ENCODE measurements around the gene PPP2R3C.
"Not testable (repeated sequence)": the region's sequence is repeated elsewhere in the genome, so short reads cannot be mapped to it uniquely, and the experiment has no call there.

Gene PPP2R3C

DNA sequence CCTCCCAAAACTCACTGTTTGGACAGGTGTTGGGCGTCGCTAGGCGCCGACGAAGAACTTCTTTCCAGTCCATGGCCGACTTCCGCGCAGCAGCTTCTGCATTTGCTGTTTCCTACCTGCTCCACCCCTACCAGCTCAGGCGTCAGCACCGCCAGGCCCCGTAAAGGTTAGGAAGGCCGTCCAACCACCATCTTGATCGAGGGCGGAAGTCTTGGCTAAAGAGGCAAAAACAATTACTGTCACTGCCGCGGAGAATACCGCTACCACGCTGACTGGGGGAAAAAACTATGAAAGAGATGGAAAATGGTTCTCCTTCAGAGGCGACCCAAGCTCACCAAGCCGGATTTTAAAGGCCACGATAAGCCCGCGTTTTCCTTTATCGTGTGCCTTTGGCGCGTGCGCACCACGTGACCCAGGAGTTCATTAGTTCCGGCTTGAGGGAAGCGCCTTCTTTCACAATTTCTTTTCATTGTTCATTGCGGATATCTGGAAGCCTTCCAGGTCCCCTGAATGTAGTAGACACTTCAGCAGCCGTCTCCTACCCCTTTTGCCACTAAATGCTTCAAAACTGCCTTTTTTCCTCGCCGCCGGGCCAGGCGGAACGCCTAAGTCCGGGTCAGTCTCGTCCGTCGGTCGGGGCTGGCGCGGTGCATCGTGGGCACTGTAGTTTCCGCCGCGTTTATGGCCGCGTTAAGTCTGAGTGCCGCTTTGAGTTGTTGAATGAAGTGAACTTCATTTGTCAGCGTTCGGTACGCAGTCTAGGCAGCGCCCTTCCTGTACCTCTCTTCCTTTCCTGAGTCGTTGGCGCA lies at the start of gene PPP2R3C, which contains the start of gene PRORP:
PPP2R3C (minus strand) TSS at position 104 of the 809 bp plus-strand sequence; CDS start at position 73, 31 bp downstream.
PRORP (plus strand) TSS at position 666 of the 809 bp plus-strand sequence. CDS start 694 bp downstream, outside the sequence.
- no peaks in the 10 kb centered on the region for H3K9me3 Mint-ChIP-seq
- H3K4me1 Mint-ChIP-seq = peaks cover 57% of the 10 kb centered on the region
- DNase-seq (ENCODE audit: low spot score in 2 of 2) (peak; percentile 81 to 84), ATAC-seq (replicated peaks; ENCODE audit: extremely low read depth, poor library complexity, severe bottlenecking) (peak; percentile 90)
- peak within 1 kb of the TSS; percentile 97 for H3K4me3 Mint-ChIP-seq
- H3K27me3 Mint-ChIP-seq = no peaks in the 10 kb centered on the region
- peaks cover 38% of the 10 kb centered on the region for H3K36me3 Mint-ChIP-seq (ENCODE audit: insufficient read depth)
- peak within 1 kb of the TSS; percentile 99 for H3K27ac Mint-ChIP-seq (ENCODE audit: low read depth)

DNA sequence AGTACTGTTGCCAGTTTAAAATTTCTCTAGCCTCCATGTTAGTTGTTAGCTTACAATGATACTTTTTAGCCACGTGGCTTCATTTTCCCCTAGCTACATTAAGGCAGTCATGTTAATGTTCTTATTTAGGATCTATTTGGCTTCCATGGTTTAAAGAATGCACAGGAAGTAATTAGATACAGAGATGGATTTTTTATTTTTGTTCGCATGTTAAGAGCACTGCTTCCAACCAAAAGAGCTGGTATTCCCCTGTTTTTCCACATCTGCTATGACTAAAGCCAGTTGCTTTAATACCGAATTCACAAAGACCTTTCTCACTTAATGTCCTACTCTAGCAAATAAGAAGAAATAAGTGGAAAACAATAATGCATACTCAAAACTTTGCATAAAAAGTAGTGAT lies 45.7 kb upstream of the PPP2R3C start:
- no peak overlapping the region for H3K27ac Mint-ChIP-seq (ENCODE audit: low read depth)
- H3K9me3 Mint-ChIP-seq = no peaks in the 10 kb centered on the region
- no peak overlapping the region for H3K4me3 Mint-ChIP-seq
- no peaks in the 10 kb centered on the region for H3K27me3 Mint-ChIP-seq
- ATAC-seq (replicated peaks; ENCODE audit: extremely low read depth, poor library complexity, severe bottlenecking) (no peak), DNase-seq (ENCODE audit: low spot score in 2 of 2) (no peak)
- peaks cover 9% of the 10 kb centered on the region for H3K36me3 Mint-ChIP-seq (ENCODE audit: insufficient read depth)
- H3K4me1 Mint-ChIP-seq = peaks cover 22% of the 10 kb centered on the region

DNA sequence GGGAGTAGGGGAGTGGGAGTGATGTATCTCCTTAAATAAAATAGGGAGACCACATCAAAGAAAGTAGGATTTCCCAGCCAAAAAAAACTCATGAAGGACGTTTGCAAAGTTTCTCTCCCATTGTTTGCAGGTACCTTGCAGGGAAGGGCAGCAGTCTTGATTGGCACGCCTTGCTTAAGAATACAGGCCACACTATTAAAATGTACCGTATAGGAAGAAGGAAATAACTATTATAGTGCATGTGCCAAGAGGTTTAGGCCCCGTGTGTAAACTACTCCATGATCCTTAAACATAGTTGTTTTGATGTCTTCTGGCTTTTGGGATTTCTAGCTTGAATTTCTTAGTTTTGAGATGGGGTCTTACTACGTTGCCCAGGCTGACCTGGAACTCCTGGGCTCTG lies 43.1 kb upstream of the PPP2R3C start:
- no peak overlapping the region for H3K4me3 Mint-ChIP-seq
- peaks cover 10% of the 10 kb centered on the region for H3K36me3 Mint-ChIP-seq (ENCODE audit: insufficient read depth)
- no peaks in the 10 kb centered on the region for H3K27me3 Mint-ChIP-seq
- ATAC-seq (replicated peaks; ENCODE audit: extremely low read depth, poor library complexity, severe bottlenecking) (no peak), DNase-seq (ENCODE audit: low spot score in 2 of 2) (no peak)
- H3K9me3 Mint-ChIP-seq = no peaks in the 10 kb centered on the region
- H3K27ac Mint-ChIP-seq (ENCODE audit: low read depth) = no peak overlapping the region
- H3K4me1 Mint-ChIP-seq = peaks cover 38% of the 10 kb centered on the region

DNA sequence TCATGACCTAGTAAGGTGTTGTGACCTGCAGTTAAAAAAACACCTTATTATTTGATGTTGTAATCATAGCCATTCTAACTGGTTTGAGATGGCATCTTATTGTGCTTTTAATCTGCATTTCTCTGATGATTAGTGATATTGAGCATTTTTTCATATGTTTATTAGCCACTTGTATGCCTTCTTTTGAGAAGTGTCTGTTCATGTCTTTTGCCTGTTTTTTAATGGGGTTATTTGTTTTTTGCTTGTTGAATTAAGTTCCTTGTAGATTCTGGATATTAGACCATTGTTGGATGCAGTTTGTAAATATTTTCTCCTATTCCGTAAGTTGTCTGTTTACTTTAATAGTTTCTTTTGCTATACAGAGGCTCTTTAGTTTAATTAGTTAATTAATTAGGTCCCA lies 41.6 kb upstream of the PPP2R3C start:
- H3K4me1 Mint-ChIP-seq = peaks cover 43% of the 10 kb centered on the region
- no peaks in the 10 kb centered on the region for H3K9me3 Mint-ChIP-seq
- H3K36me3 Mint-ChIP-seq (ENCODE audit: insufficient read depth) = peaks cover 15% of the 10 kb centered on the region
- ATAC-seq (replicated peaks; ENCODE audit: extremely low read depth, poor library complexity, severe bottlenecking) (no peak), DNase-seq (ENCODE audit: low spot score in 2 of 2) (no peak)
- H3K27ac Mint-ChIP-seq (ENCODE audit: low read depth) = no peak overlapping the region
- no peak overlapping the region for H3K4me3 Mint-ChIP-seq
- no peaks in the 10 kb centered on the region for H3K27me3 Mint-ChIP-seq

DNA sequence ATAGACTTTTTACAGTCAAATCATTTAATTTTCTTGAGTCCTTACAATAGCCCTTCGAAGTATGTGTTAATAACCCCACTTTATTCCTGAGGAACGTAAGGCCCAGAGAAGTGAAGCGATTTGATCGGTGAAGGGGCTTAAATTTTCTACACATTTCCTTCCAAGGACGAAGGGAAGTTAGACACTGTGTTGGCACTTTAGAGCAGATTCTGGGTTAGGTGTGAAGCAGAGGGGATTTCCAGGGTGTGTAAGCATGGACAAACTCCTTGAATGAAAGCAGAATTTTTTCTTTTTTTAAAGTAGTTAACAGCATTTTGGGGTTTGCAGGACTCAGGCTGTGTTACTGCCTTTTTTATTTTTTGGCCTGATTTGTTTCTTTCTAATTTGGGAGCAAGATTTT lies 39.4 kb upstream of the PPP2R3C start:
- Mint-ChIP-seq H3K4me3 (no peak overlapping the region), H3K36me3 (ENCODE audit: insufficient read depth) (peaks cover 16% of the 10 kb centered on the region), H3K27ac (ENCODE audit: low read depth) (peak overlapping the region; percentile 72), H3K27me3 (no peaks in the 10 kb centered on the region), H3K4me1 (peaks cover 52% of the 10 kb centered on the region), H3K9me3 (no peaks in the 10 kb centered on the region)
- ATAC-seq (replicated peaks; ENCODE audit: extremely low read depth, poor library complexity, severe bottlenecking) (peak; percentile 89), DNase-seq (ENCODE audit: low spot score in 2 of 2) (no peak)

DNA sequence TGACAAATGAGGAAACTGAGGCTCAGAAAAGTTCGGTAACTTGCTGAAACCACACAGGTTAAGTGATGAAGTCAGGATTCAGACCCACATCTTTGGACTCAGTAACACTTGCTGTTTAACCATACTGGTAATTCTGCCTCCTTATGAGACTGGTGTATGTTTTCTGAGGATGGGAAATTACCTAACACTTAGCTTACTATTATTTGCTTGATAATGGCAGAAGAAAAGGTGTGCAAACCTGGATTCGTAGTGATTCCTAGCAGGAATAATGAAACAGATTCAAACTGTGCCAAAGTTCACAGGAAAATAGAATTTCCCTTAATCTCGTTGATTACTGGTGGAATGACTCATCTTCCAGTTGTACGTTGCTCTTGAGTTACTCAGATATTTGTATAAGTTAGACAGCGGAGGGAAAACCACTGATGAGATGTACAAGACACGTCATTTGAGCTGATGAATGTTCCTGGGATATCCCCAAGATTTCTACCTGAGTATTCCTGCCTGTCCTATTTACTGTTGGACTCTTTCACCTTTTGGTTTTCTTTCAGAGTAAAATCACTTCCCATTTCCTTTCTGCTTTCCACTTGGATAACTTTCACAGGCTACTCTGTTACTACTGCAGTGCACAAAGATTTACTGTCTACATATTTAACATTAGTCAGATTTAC lies 38.1 kb upstream of the PPP2R3C start:
- Mint-ChIP-seq H3K27ac (ENCODE audit: low read depth) (peak overlapping the region; percentile 72), H3K36me3 (ENCODE audit: insufficient read depth) (peaks cover 16% of the 10 kb centered on the region), H3K9me3 (no peaks in the 10 kb centered on the region), H3K27me3 (no peaks in the 10 kb centered on the region), H3K4me3 (no peak overlapping the region), H3K4me1 (peaks cover 54% of the 10 kb centered on the region)
- DNase-seq (ENCODE audit: low spot score in 2 of 2) (no peak), ATAC-seq (replicated peaks; ENCODE audit: extremely low read depth, poor library complexity, severe bottlenecking) (no peak)

DNA sequence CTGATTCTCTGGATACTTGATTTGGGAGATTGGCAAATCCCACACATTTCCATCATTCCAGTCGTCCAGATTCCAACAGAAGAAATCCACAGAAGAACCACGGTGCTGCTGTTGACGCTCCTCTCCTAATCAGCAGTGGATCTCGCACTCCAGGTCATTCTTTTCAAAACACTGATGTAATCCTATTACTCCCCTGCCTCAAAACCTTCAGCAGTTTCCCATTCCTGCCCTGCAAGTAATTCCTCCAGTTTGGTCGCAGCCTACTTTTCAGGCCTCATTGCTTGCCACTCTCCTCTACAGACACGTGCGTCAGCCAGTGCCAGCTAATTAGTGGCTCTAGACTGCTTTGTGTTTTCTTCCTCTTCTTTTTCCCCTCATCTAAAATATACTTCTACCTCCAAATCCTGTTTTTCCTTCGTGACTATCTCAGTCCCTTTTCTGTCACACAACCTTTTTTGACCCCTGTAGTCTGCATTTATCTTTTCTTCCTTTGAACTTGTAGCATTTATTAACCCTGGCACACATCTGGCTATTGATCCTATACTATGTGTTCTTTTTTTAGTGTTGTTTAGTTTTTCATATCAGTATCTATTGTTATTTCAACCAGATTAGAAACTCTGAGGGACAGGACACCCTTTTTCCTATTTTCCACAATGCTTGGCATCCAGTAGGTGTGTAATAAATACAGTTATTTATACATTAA lies 37.3 kb upstream of the PPP2R3C start:
- Mint-ChIP-seq H3K4me1 (peaks cover 56% of the 10 kb centered on the region), H3K9me3 (no peaks in the 10 kb centered on the region), H3K36me3 (ENCODE audit: insufficient read depth) (peaks cover 14% of the 10 kb centered on the region), H3K4me3 (no peak overlapping the region), H3K27ac (ENCODE audit: low read depth) (peak overlapping the region; percentile 11), H3K27me3 (no peaks in the 10 kb centered on the region)
- ATAC-seq (replicated peaks; ENCODE audit: extremely low read depth, poor library complexity, severe bottlenecking) = no peak
- DNase-seq (ENCODE audit: low spot score in 2 of 2) = no peak

DNA sequence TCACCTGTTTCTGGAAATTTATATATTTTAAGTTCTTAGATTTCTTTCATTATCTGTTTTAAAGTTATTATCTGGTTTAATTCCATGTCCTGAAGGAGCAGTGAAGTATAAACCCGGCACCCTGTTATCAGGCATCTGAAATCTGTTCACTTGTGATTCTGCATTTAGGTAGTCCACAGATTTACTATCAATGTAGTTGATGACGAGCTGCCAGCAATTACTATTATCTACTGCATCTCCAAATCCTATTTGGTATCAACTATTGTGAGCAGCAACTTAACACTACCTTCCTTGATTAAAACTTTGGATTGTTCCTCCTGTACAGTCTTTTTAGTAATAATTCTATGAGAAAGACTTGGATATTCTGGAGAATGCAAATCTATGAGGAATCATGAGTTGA lies 36.7 kb upstream of the PPP2R3C start:
- H3K36me3 Mint-ChIP-seq (ENCODE audit: insufficient read depth) = peaks cover 13% of the 10 kb centered on the region
- H3K27me3 Mint-ChIP-seq = no peaks in the 10 kb centered on the region
- peak overlapping the region; percentile 15 for H3K27ac Mint-ChIP-seq (ENCODE audit: low read depth)
- DNase-seq (ENCODE audit: low spot score in 2 of 2) = no peak
- no peak for ATAC-seq (replicated peaks; ENCODE audit: extremely low read depth, poor library complexity, severe bottlenecking)
- no peak overlapping the region for H3K4me3 Mint-ChIP-seq
- peaks cover 60% of the 10 kb centered on the region for H3K4me1 Mint-ChIP-seq
- no peaks in the 10 kb centered on the region for H3K9me3 Mint-ChIP-seq

DNA sequence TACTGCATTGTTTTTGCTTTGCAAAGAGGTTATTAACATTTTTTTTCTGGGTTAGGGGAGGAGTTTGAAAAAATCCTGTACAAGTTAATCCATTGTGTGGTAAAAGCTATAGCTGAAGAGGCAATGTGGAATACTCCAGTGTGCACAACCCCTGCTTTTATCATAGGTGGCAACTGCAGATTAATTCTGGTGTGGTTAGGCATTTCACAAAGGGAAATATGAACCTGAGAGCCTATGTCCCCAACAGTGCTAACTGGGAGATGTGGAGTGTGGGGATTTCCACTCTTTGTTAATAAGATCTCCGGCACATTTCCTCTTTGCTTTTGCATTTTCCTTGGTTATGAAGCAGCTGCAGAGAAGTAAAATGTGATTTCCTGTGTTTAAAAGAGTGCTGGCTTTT lies 34.2 kb upstream of the PPP2R3C start:
- Mint-ChIP-seq H3K27ac (ENCODE audit: low read depth) (peak overlapping the region; percentile 55), H3K4me1 (peaks cover 44% of the 10 kb centered on the region), H3K36me3 (ENCODE audit: insufficient read depth) (peaks cover 15% of the 10 kb centered on the region), H3K4me3 (no peak overlapping the region), H3K27me3 (no peaks in the 10 kb centered on the region), H3K9me3 (no peaks in the 10 kb centered on the region)
- ATAC-seq (replicated peaks; ENCODE audit: extremely low read depth, poor library complexity, severe bottlenecking) (no peak), DNase-seq (ENCODE audit: low spot score in 2 of 2) (no peak)

DNA sequence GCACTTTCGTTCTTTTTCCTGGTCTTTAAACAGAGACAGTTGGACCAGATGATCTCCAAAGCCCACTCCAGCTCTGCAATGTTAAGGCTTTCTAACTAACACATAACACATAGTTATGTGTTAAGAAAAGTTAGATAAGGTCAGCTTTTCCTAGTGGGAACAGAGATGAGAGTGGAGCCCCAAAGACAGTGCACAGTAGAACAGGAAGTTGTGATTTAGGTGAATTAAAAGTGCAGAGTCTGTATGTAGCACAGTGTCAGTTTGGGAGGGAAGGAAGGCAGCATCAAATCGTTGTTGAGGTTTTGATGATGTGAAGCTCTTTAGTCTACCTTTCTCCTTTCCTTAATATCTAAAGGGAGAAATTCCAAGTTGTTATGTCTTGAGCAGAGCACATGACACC lies 32.2 kb upstream of the PPP2R3C start:
- Mint-ChIP-seq H3K4me3 (no peak overlapping the region), H3K36me3 (ENCODE audit: insufficient read depth) (peaks cover 22% of the 10 kb centered on the region)

DNA sequence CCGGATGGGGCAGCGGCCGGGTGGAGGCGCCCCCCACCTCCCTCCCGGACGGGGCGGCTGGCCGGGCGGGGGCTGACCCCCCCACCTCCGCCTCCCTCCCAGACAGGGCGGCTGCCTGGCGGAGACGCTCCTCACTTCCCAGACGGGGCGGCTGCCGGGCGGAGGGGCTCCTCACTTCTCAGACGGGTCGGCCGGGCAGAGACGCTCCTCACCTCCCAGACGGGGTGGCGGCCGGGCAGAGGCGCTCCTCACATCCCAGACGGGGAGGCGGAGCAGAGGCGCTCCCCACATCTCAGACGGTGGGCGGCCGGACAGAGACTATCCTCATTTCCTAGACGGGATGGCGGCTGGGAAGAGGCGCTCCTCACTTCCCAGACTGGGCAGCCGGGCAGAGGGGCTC lies 30.7 kb upstream of the PPP2R3C start:
- DNase-seq (ENCODE audit: low spot score in 2 of 2); H3K4me3 Mint-ChIP-seq; H3K27ac Mint-ChIP-seq (ENCODE audit: low read depth); H3K9me3 Mint-ChIP-seq; H3K27me3 Mint-ChIP-seq; ATAC-seq (replicated peaks; ENCODE audit: extremely low read depth, poor library complexity, severe bottlenecking): not testable (repeated sequence)
- peaks cover 22% of the 10 kb centered on the region for H3K36me3 Mint-ChIP-seq (ENCODE audit: insufficient read depth)
- H3K4me1 Mint-ChIP-seq = peaks cover 23% of the 10 kb centered on the region

More for the DNA sequence above, 32.2 kb upstream of the PPP2R3C start:
- peak overlapping the region; percentile 24 for H3K27ac Mint-ChIP-seq (ENCODE audit: low read depth)
- H3K4me1 Mint-ChIP-seq = peaks cover 26% of the 10 kb centered on the region
- DNase-seq (ENCODE audit: low spot score in 2 of 2) (no peak), ATAC-seq (replicated peaks; ENCODE audit: extremely low read depth, poor library complexity, severe bottlenecking) (no peak)
- no peaks in the 10 kb centered on the region for H3K9me3 Mint-ChIP-seq
- no peaks in the 10 kb centered on the region for H3K27me3 Mint-ChIP-seq

DNA sequence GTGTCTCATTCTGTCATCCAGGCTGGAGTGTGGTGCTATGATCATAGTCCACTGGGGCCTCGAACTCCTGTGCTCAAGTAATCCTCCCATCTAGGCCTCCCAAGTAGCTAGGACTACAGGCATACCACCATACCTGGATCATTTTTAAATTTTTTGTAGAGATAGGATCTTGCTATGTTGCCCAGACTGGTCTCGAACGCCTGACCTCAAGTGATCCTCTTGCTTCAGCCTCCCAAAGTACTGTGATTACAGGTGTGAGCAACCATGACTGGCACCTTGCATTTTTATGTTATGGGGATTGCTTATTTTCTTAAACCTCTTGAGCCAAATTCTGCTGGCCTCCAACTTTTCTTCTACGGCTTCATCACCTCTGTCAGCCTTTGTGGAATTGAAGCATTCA lies 27.4 kb upstream of the PPP2R3C start:
- Mint-ChIP-seq H3K9me3 (no peaks in the 10 kb centered on the region), H3K27me3 (no peaks in the 10 kb centered on the region), H3K4me3 (no peak overlapping the region), H3K27ac (ENCODE audit: low read depth) (no peak overlapping the region), H3K36me3 (ENCODE audit: insufficient read depth) (peaks cover 26% of the 10 kb centered on the region), H3K4me1 (peaks cover 14% of the 10 kb centered on the region)
- ATAC-seq (replicated peaks; ENCODE audit: extremely low read depth, poor library complexity, severe bottlenecking) = no peak
- DNase-seq (ENCODE audit: low spot score in 2 of 2) = no peak

Measured in central memory CD8-positive, alpha-beta T cell (primary cell).